ENCODE results near the gene RNF149. TPM values are rescaled to one million over a fixed set of nuclear protein-coding genes. Genes with fewer than 3 reads are reported as not detected.
A peak's percentile ranks its signal among the peaks of the same experiment; 100 is the strongest.
"Not testable (repeated sequence)": the region's sequence is repeated elsewhere in the genome, so short reads cannot be mapped to it uniquely, and the experiment has no call there.

The RNF149 gene
- total RNA-seq, 1 donor from 2014 or later = 32.0 TPM

- Mint-ChIP-seq H3K4me1 (ENCODE audit: unreplicated experiment) (peaks cover 29% of the 10 kb centered on the region), H3K9me3 (ENCODE audit: unreplicated experiment) (no peaks in the 10 kb centered on the region), H3K27ac (ENCODE audit: unreplicated experiment) (no peak overlapping the region), H3K27me3 (ENCODE audit: unreplicated experiment) (peaks cover 3% of the 10 kb centered on the region), H3K36me3 (ENCODE audit: low read depth, unreplicated experiment) (peaks cover 16% of the 10 kb centered on the region), H3K4me3 (ENCODE audit: unreplicated experiment) (peak overlapping the region; percentile 87)
- TF ChIP-seq CTCF (IDR thresholded peaks at IDR 0.05; ENCODE audit: unreplicated experiment) = peak; percentile 70
- DNase-seq (ENCODE audit: low spot score) = peak; percentile 22
Observed at GRCh38 chr2:101251844-101252407, 56.6 kb downstream of the RNF149 start.

- not testable (repeated sequence) for DNase-seq (ENCODE audit: low spot score); H3K9me3 Mint-ChIP-seq (ENCODE audit: unreplicated experiment); H3K4me3 Mint-ChIP-seq (ENCODE audit: unreplicated experiment); H3K27ac Mint-ChIP-seq (ENCODE audit: unreplicated experiment); H3K27me3 Mint-ChIP-seq (ENCODE audit: unreplicated experiment)
- H3K36me3 Mint-ChIP-seq (ENCODE audit: low read depth, unreplicated experiment) = peaks cover 15% of the 10 kb centered on the region
- H3K4me1 Mint-ChIP-seq (ENCODE audit: unreplicated experiment) = peaks cover 27% of the 10 kb centered on the region
Observed at GRCh38 chr2:101251246-101251781, 57.2 kb downstream of the RNF149 start.

DNA sequence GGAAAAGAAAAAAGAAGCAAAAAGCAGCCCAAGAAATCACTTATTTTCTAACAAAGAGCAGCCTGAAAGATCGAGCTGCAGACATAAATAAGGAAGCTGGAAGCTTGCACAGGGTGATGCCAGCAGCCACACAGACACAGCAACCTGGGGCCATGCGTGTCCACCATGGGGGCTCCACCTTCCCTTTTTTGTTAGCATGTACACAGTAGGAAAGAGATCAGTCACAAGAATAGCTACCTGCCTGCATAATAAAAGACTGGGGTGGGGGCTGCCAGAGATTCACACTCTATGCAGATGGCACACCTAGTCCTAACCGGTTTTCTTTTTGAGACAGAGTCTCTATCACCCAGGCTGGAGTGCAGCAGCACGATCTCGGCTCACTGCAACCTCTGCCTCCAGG is 58.7 kb downstream of the RNF149 start:
- no peak for TF ChIP-seq CTCF (IDR thresholded peaks at IDR 0.05; ENCODE audit: unreplicated experiment)
- no peaks in the 10 kb centered on the region for H3K9me3 Mint-ChIP-seq (ENCODE audit: unreplicated experiment)
- H3K27me3 Mint-ChIP-seq (ENCODE audit: unreplicated experiment) = peaks cover 3% of the 10 kb centered on the region
- peaks cover 20% of the 10 kb centered on the region for H3K4me1 Mint-ChIP-seq (ENCODE audit: unreplicated experiment)
- H3K4me3 Mint-ChIP-seq (ENCODE audit: unreplicated experiment) = no peak overlapping the region
- H3K36me3 Mint-ChIP-seq (ENCODE audit: low read depth, unreplicated experiment) = peaks cover 6% of the 10 kb centered on the region
- H3K27ac Mint-ChIP-seq (ENCODE audit: unreplicated experiment) = no peak overlapping the region
- DNase-seq (ENCODE audit: low spot score) = no peak

- H3K9me3 Mint-ChIP-seq (ENCODE audit: unreplicated experiment) = not testable (repeated sequence)
- H3K4me1 Mint-ChIP-seq (ENCODE audit: unreplicated experiment) = peaks cover 12% of the 10 kb centered on the region
Observed at GRCh38 chr2:101248756-101249155, 59.7 kb downstream of the RNF149 start.

DNA sequence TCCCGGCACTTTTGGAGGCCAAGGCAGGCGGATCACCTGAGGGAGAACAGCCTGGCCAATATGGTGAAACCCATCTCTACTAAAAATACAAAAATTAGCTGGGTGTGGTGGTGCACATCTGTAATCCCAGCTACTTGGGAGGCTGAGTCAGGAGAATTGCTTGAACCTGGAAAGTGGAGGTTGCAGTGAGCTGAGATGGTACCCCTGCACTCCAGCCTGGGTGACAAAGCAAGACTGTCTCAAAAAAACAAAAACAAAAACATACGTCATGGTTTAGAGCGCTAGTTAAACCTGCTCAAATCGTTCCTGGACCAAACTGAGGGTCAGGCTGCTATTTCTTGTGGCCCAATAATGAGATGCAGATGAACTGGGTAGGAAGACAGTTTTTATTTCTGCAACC is 63.0 kb downstream of the RNF149 start:
- DNase-seq (ENCODE audit: low spot score) = not testable (repeated sequence)

More at GRCh38 chr2:101248756-101249155, 59.7 kb downstream of the RNF149 start:
- H3K27me3 Mint-ChIP-seq (ENCODE audit: unreplicated experiment); H3K27ac Mint-ChIP-seq (ENCODE audit: unreplicated experiment); H3K4me3 Mint-ChIP-seq (ENCODE audit: unreplicated experiment); DNase-seq (ENCODE audit: low spot score); H3K36me3 Mint-ChIP-seq (ENCODE audit: low read depth, unreplicated experiment): not testable (repeated sequence)

DNA sequence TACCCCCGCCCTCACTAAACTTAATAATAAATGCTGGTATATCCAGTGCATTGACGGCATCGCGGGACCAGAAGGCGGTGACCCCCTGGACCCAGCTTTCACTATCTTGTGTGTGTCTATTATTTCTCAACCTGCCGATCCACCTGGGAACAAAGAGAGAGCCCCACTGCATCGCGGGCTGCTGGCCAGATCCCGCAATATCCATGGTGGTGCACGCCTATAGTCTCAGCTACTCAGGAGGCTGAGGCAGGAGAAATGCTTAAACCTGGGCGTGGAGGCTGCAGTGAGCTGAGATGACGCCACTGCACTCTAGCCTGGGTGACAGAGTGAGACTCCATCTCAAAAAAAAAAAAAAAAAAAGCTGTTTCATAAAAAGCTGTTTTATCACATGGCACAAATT is 63.6 kb downstream of the RNF149 start:
- not testable (repeated sequence) for H3K36me3 Mint-ChIP-seq (ENCODE audit: low read depth, unreplicated experiment); H3K4me1 Mint-ChIP-seq (ENCODE audit: unreplicated experiment); H3K4me3 Mint-ChIP-seq (ENCODE audit: unreplicated experiment); DNase-seq (ENCODE audit: low spot score); H3K9me3 Mint-ChIP-seq (ENCODE audit: unreplicated experiment); H3K27me3 Mint-ChIP-seq (ENCODE audit: unreplicated experiment); H3K27ac Mint-ChIP-seq (ENCODE audit: unreplicated experiment)

More for the DNA sequence above, 63.0 kb downstream of the RNF149 start:
- H3K4me1 Mint-ChIP-seq (ENCODE audit: unreplicated experiment); H3K4me3 Mint-ChIP-seq (ENCODE audit: unreplicated experiment); H3K27ac Mint-ChIP-seq (ENCODE audit: unreplicated experiment); H3K36me3 Mint-ChIP-seq (ENCODE audit: low read depth, unreplicated experiment); H3K9me3 Mint-ChIP-seq (ENCODE audit: unreplicated experiment); H3K27me3 Mint-ChIP-seq (ENCODE audit: unreplicated experiment): not testable (repeated sequence)

GRCh38 chr2:101244373-101244772 is 64.1 kb downstream of the RNF149 start:
- H3K4me3 Mint-ChIP-seq (ENCODE audit: unreplicated experiment); H3K9me3 Mint-ChIP-seq (ENCODE audit: unreplicated experiment); H3K36me3 Mint-ChIP-seq (ENCODE audit: low read depth, unreplicated experiment); H3K27me3 Mint-ChIP-seq (ENCODE audit: unreplicated experiment); H3K27ac Mint-ChIP-seq (ENCODE audit: unreplicated experiment); H3K4me1 Mint-ChIP-seq (ENCODE audit: unreplicated experiment); DNase-seq (ENCODE audit: low spot score): not testable (repeated sequence)

Data from endothelial cell (in vitro differentiated cells).